K562 (cell line): ENCODE results near the gene RPEL1. TPM values are rescaled to one million over a fixed set of nuclear protein-coding genes. Genes with fewer than 3 reads are reported as not detected.

Experiments
- CBX1 ChIP-seq: sonication (generic); IDR thresholded peaks from 2 replicates; pipeline ENCODE4 v1.6.1; 2016; ENCODE audit warnings: antibody characterized with exemption, low read depth, mild to moderate bottlenecking
- EHMT2 ChIP-seq: fragments of 450-650 bp; IDR thresholded peaks from 2 replicates; pipeline ENCODE4 v1.6.1; 2018; ENCODE audit warnings: antibody characterized with exemption
- NCOA1 ChIP-seq: fragments of 450-650 bp; IDR thresholded peaks from 2 replicates; pipeline ENCODE4 v1.6.1; 2016; ENCODE audit warnings: low read depth
- NR2C2 ChIP-seq, 2 experiments: fragments of 200-800 bp in 1 of 2; sonication (Bioruptor generic) in 1 of 2; sonication (generic) in 1 of 2; formaldehyde crosslinking in 1 of 2; IDR thresholded peaks; 2 replicates each; pipeline versions ENCODE4 v1.6.1 to v1.8.0; 2016 to 2022; ENCODE audit warnings: mild to moderate bottlenecking in 1 of 2, missing compliant biosample characterization in 1 of 2, missing genetic modification characterization in 1 of 2, missing genetic modification reagents in 1 of 2
- PURB ChIP-seq: sonication (generic); formaldehyde crosslinking; IDR thresholded peaks from 2 replicates; pipeline ENCODE4 v1.9.0; 2021; ENCODE audit warnings: low read depth, mild to moderate bottlenecking, missing genetic modification reagents
- RCOR1 ChIP-seq, 2 experiments: IDR thresholded peaks; 2 replicates each; pipeline ENCODE4 v1.6.1; 2012; ENCODE audit warnings: low read depth in 2 of 2, low read length in 2 of 2, borderline replicate concordance in 1 of 2, improper control_type of control experiment in 1 of 2
- SMAD2 ChIP-seq: fragments of 150-350 bp; IDR thresholded peaks from 2 replicates; pipeline ENCODE4 v1.6.1; 2014; ENCODE audit warnings: low read depth, mild to moderate bottlenecking, low read length
- polyA plus RNA-seq, 8 experiments: library from polyadenylated mRNA; depleted of rRNA in 4 of 8; stranded (reverse) in 5 of 8; unstranded in 3 of 8; fragments of >200 nt; fragmentation: Nextera tagmentation in 2 of 8; fragmentation: Illumina TruSeq in 1 of 8; extraction: Ambion mirVana in 2 of 8; extraction: Trizol in 1 of 8; gene quantifications; 2 replicates each; pipeline versions ENCODE4 v1.2.1 to v1.2.3, GENCODE V29; 2011 to 2014; ENCODE audit warnings: inconsistent platforms in 1 of 8, missing spikeins in 1 of 8
- total RNA-seq, 7 experiments: library from RNA; depleted of rRNA in 6 of 7; stranded (reverse); fragments of >200 nt in 6 of 7; fragmentation: Illumina TruSeq in 2 of 7; extraction: Trizol in 2 of 7; gene quantifications; 2 replicates each; pipeline versions ENCODE4 v1.2.1 to v1.2.3, GENCODE V29; 2011 to 2021; ENCODE audit warnings: low replicate concordance in 1 of 7
- TF ChIP-seq, protein P1 (sequence below), 2 experiments: fragments of 450-650 bp; IDR thresholded peaks; 2 replicates each; pipeline ENCODE4 v1.6.1; 2016; ENCODE audit warnings: mild to moderate bottlenecking in 2 of 2, borderline replicate concordance in 1 of 2, low read depth in 1 of 2, moderate library complexity in 1 of 2
- TF ChIP-seq, protein P2 (sequence below): sonication (generic); formaldehyde crosslinking; IDR thresholded peaks from 2 replicates; pipeline ENCODE4 v1.5.0; 2020; ENCODE audit warnings: missing genetic modification reagents
- TF ChIP-seq, protein P3 (sequence below): sonication (generic); formaldehyde crosslinking; IDR thresholded peaks from 2 replicates; pipeline ENCODE4 v1.8.0; 2022; ENCODE audit warnings: mild to moderate bottlenecking, missing genetic modification reagents
- TF ChIP-seq, protein P4 (sequence below): fragments of 250-450 bp; sonication (Bioruptor Pico); IDR thresholded peaks from 2 replicates; pipeline ENCODE4 v1.8.0; 2022; ENCODE audit warnings: inconsistent platforms

Gene RPEL1
- total and polyA plus RNA-seq, 9 of the 15 experiments (the other 6 are each of a cell fraction or from before 2014, with no cell fraction given): 0.04 to 0.15 (median 0.07) TPM; not detected in 4

DNA sequence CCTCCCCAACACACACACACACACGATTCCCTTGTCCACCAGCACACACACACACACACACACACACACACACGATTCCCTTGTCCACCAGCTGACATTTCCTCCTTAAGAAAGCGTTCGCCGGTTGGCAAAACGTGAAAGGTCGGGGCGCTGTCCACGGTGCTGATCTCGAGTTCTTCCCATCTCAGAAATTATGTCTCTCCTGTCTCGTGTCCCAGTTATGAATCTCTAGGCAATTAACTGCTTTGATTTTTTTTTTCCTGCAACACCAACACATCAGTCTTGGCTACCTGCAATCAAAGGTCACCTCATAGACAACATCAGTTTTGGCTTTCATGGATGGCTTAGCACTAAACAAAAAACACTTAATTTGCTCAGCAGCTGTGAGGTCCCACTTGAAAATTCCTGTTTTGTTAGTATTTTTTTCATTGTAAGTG is 33.2 kb downstream of the RPEL1 start (continued):
- TF ChIP-seq, protein P1, sequence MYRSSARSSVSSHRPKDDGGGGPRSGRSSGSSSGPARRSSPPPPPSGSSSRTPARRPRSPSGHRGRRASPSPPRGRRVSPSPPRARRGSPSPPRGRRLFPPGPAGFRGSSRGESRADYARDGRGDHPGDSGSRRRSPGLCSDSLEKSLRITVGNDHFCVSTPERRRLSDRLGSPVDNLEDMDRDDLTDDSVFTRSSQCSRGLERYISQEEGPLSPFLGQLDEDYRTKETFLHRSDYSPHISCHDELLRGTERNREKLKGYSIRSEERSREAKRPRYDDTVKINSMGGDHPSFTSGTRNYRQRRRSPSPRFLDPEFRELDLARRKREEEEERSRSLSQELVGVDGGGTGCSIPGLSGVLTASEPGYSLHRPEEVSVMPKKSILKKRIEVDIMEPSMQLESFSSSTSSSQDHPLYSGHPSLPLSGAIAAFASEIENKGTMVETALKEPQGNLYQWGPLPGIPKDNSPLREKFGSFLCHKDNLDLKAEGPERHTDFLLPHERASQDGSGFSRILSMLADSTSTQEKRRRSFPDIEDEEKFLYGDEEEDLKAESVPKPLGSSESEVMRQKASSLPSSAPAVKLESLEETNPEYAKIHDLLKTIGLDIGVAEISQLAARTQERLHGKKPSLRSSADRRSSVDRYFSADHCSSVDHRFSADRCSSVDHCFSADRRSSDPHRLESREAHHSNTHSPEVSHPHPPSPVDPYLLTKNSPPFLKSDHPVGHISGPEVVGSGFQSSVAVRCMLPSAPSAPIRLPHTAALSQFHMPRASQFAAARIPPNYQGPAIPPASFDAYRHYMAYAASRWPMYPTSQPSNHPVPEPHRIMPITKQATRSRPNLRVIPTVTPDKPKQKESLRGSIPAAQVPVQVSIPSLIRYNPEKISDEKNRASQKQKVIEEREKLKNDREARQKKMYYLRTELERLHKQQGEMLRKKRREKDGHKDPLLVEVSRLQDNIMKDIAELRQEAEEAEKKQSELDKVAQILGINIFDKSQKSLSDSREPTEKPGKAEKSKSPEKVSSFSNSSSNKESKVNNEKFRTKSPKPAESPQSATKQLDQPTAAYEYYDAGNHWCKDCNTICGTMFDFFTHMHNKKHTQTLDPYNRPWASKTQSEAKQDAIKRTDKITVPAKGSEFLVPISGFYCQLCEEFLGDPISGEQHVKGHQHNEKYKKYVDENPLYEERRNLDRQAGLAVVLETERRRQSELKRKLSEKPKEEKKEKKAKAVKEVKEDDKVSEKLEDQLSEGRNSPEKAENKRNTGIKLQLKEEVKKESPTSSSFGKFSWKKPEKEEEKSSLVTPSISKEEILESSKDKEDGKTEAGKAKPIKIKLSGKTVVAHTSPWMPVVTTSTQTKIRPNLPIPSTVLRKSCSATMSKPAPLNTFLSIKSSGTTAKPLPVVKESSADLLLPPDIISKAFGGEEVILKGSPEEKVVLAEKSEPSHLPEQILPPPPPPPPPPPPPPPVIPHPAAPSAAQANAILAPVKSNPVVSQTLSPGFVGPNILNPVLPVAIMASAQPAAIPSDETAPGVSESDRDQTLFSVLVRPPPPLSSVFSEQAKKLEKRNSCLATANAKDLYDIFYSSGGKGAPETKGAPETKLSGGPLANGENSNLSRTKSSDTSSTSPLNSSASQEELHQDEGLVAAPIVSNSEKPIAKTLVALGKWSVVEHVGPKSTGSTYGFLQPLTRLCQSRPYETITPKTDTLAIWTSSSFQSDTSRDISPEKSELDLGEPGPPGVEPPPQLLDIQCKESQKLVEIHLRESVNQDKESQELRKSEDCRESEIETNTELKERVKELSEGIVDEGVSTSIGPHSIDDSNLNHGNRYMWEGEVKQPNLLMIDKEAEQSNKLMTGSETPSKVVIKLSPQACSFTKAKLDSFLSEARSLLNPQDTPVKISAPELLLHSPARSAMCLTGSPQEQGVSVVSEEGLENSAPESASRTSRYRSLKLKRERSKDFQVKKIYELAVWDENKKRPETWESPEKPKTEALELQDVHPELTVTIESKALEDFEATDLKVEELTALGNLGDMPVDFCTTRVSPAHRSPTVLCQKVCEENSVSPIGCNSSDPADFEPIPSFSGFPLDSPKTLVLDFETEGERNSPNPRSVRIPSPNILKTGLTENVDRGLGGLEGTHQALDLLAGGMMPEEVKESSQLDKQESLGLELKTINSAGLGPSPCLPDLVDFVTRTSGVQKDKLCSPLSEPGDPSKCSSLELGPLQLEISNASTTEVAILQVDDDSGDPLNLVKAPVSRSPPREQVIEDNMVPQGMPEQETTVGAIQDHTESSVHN (IDR thresholded peaks at IDR 0.05; ENCODE audit: borderline replicate concordance in 1 of 2, low read depth in 1 of 2): no peak
- TF ChIP-seq, protein P2, sequence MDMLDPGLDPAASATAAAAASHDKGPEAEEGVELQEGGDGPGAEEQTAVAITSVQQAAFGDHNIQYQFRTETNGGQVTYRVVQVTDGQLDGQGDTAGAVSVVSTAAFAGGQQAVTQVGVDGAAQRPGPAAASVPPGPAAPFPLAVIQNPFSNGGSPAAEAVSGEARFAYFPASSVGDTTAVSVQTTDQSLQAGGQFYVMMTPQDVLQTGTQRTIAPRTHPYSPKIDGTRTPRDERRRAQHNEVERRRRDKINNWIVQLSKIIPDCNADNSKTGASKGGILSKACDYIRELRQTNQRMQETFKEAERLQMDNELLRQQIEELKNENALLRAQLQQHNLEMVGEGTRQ (CRISPR knock-in tag): no peak
- peak; percentile 99 for TF ChIP-seq EHMT2
- TF ChIP-seq CBX1: no peak
- TF ChIP-seq PURB (CRISPR knock-in tag): no peak
- peak; percentile 66; the same call in 1 of the 2 replicates for TF ChIP-seq NCOA1
- peak; percentile 44; the same call in 1 of the 2 replicates for TF ChIP-seq NR2C2 (CRISPR knock-in tag; IDR thresholded peaks at IDR 0.05)
- TF ChIP-seq NR2C2 (tag; IDR thresholded peaks at IDR 0.05): no peak
- TF ChIP-seq, protein P3, sequence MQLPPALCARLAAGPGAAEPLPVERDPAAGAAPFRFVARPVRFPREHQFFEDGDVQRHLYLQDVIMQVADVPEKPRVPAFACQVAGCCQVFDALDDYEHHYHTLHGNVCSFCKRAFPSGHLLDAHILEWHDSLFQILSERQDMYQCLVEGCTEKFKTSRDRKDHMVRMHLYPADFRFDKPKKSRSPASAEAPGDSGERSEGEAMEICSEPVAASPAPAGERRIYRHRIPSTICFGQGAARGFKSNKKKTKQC (CRISPR knock-in tag): 0 out of 2 replicates have a peak, but pooled peaks have one; percentile 52
- TF ChIP-seq RCOR1 (IDR thresholded peaks at IDR 0.05; ENCODE audit: borderline replicate concordance in 1 of 2, low read depth in 2 of 2, low read length in 2 of 2): 0 out of 4 replicates have a peak, but pooled peaks of 1 of the 2 experiments have one; percentile 29
- TF ChIP-seq SMAD2: no peak
- TF ChIP-seq, protein P4, sequence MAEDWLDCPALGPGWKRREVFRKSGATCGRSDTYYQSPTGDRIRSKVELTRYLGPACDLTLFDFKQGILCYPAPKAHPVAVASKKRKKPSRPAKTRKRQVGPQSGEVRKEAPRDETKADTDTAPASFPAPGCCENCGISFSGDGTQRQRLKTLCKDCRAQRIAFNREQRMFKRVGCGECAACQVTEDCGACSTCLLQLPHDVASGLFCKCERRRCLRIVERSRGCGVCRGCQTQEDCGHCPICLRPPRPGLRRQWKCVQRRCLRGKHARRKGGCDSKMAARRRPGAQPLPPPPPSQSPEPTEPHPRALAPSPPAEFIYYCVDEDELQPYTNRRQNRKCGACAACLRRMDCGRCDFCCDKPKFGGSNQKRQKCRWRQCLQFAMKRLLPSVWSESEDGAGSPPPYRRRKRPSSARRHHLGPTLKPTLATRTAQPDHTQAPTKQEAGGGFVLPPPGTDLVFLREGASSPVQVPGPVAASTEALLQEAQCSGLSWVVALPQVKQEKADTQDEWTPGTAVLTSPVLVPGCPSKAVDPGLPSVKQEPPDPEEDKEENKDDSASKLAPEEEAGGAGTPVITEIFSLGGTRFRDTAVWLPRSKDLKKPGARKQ: peak; percentile 33; the same call in 1 of the 2 replicates
